Measurements from ENCODE around the gene SCAMP4. TPM values are rescaled to one million over a fixed set of nuclear protein-coding genes. Genes with fewer than 3 reads are reported as not detected.

SCAMP4 gene
- total RNA-seq, 1 experiment from 2014 or later: 63.3 TPM

DNA sequence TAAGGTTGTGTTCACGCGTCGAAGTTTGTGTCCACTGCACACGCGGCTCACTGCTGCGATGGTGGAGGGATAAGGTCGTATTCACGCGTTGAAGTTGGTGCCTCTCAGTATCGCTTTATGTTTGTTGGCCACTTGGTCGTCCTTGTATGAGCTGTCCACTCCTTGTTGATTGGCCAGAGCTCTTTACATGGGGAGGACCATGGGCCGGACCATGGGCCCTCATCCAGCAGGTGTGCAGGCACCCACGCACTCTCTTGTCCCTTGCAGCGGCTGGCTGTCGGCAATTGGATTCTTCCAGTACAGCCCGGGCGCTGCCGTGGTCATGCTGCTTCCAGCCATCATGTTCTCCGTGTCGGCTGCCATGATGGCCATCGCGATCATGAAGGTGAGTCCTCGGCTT lies 17.6 kb downstream of the SCAMP4 start:
- no peak for TF ChIP-seq ZNF274 (IDR thresholded peaks at IDR 0.05; ENCODE audit: low read depth, low read length)
- TF ChIP-seq EGR1 (IDR thresholded peaks at IDR 0.05; ENCODE audit: low read depth): no peak
- no peak for TF ChIP-seq ELF1 (IDR thresholded peaks at IDR 0.05; ENCODE audit: borderline replicate concordance, low read depth)
- no peak for TF ChIP-seq EZH2 (IDR thresholded peaks at IDR 0.05)
- no peak for TF ChIP-seq SP1 (IDR thresholded peaks at IDR 0.05; ENCODE audit: low read depth)
- TF ChIP-seq SRF (IDR thresholded peaks at IDR 0.05; ENCODE audit: low read depth): no peak
- no peak for TF ChIP-seq CEBPB (IDR thresholded peaks at IDR 0.05; ENCODE audit: low read depth)
- TF ChIP-seq, protein P1, sequence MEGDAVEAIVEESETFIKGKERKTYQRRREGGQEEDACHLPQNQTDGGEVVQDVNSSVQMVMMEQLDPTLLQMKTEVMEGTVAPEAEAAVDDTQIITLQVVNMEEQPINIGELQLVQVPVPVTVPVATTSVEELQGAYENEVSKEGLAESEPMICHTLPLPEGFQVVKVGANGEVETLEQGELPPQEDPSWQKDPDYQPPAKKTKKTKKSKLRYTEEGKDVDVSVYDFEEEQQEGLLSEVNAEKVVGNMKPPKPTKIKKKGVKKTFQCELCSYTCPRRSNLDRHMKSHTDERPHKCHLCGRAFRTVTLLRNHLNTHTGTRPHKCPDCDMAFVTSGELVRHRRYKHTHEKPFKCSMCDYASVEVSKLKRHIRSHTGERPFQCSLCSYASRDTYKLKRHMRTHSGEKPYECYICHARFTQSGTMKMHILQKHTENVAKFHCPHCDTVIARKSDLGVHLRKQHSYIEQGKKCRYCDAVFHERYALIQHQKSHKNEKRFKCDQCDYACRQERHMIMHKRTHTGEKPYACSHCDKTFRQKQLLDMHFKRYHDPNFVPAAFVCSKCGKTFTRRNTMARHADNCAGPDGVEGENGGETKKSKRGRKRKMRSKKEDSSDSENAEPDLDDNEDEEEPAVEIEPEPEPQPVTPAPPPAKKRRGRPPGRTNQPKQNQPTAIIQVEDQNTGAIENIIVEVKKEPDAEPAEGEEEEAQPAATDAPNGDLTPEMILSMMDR (IDR thresholded peaks at IDR 0.05 in 2 of 3, conservative IDR thresholded peaks at IDR 0.05 in 1 of 3; ENCODE audit: borderline replicate concordance in 1 of 3, insufficient read depth in 1 of 3, low read depth in 2 of 3, low read length in 2 of 3): no peak
- TF ChIP-seq, protein P2, sequence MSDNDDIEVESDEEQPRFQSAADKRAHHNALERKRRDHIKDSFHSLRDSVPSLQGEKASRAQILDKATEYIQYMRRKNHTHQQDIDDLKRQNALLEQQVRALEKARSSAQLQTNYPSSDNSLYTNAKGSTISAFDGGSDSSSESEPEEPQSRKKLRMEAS (IDR thresholded peaks at IDR 0.05): no peak
- TF ChIP-seq, protein P3, sequence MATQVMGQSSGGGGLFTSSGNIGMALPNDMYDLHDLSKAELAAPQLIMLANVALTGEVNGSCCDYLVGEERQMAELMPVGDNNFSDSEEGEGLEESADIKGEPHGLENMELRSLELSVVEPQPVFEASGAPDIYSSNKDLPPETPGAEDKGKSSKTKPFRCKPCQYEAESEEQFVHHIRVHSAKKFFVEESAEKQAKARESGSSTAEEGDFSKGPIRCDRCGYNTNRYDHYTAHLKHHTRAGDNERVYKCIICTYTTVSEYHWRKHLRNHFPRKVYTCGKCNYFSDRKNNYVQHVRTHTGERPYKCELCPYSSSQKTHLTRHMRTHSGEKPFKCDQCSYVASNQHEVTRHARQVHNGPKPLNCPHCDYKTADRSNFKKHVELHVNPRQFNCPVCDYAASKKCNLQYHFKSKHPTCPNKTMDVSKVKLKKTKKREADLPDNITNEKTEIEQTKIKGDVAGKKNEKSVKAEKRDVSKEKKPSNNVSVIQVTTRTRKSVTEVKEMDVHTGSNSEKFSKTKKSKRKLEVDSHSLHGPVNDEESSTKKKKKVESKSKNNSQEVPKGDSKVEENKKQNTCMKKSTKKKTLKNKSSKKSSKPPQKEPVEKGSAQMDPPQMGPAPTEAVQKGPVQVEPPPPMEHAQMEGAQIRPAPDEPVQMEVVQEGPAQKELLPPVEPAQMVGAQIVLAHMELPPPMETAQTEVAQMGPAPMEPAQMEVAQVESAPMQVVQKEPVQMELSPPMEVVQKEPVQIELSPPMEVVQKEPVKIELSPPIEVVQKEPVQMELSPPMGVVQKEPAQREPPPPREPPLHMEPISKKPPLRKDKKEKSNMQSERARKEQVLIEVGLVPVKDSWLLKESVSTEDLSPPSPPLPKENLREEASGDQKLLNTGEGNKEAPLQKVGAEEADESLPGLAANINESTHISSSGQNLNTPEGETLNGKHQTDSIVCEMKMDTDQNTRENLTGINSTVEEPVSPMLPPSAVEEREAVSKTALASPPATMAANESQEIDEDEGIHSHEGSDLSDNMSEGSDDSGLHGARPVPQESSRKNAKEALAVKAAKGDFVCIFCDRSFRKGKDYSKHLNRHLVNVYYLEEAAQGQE (IDR thresholded peaks at IDR 0.05; ENCODE audit: low read depth): no peak
- no peak for TF ChIP-seq EZH2phosphoT487 (IDR thresholded peaks at IDR 0.05; ENCODE audit: borderline replicate concordance)
- TF ChIP-seq, protein P4, sequence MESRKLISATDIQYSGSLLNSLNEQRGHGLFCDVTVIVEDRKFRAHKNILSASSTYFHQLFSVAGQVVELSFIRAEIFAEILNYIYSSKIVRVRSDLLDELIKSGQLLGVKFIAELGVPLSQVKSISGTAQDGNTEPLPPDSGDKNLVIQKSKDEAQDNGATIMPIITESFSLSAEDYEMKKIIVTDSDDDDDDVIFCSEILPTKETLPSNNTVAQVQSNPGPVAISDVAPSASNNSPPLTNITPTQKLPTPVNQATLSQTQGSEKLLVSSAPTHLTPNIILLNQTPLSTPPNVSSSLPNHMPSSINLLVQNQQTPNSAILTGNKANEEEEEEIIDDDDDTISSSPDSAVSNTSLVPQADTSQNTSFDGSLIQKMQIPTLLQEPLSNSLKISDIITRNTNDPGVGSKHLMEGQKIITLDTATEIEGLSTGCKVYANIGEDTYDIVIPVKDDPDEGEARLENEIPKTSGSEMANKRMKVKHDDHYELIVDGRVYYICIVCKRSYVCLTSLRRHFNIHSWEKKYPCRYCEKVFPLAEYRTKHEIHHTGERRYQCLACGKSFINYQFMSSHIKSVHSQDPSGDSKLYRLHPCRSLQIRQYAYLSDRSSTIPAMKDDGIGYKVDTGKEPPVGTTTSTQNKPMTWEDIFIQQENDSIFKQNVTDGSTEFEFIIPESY (IDR thresholded peaks at IDR 0.05; ENCODE audit: extremely low read depth, insufficient replicate concordance, low read length): no peak
- no peak for TF ChIP-seq POLR2AphosphoS5 (IDR thresholded peaks at IDR 0.05; ENCODE audit: low read depth, low read length)
- no peak for TF ChIP-seq SIN3A (IDR thresholded peaks at IDR 0.05; ENCODE audit: low read depth)
- TF ChIP-seq, protein P5, sequence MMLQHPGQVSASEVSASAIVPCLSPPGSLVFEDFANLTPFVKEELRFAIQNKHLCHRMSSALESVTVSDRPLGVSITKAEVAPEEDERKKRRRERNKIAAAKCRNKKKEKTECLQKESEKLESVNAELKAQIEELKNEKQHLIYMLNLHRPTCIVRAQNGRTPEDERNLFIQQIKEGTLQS (IDR thresholded peaks at IDR 0.05): no peak
- no peak for TF ChIP-seq JUND (IDR thresholded peaks at IDR 0.05)
- TF ChIP-seq CBX3 (IDR thresholded peaks at IDR 0.05; ENCODE audit: low read depth): no peak
- TF ChIP-seq TCF7L2 (IDR thresholded peaks at IDR 0.05; ENCODE audit: borderline replicate concordance, extremely low read depth, insufficient read depth, insufficient read length): no peak
- TF ChIP-seq POLR2A (IDR thresholded peaks at IDR 0.05; ENCODE audit: borderline replicate concordance, extremely low read depth, insufficient read depth, insufficient read length): no peak
- no peak for TF ChIP-seq RAD21 (IDR thresholded peaks at IDR 0.05; ENCODE audit: low read depth)
- DNase-seq (ENCODE audit: low read depth, low spot score) (no peak), ATAC-seq (no peak)
- RAD21 ChIA-PET (ENCODE audit: low non-redundant PET in 1 of 2, low total read pairs in 2 of 2, uncharacterized antibody in 2 of 2, unreplicated experiment in 2 of 2): no interaction called here
- H3K9ac ChIP-seq (ENCODE audit: low read length): no peak overlapping the region
- no peak overlapping the region for H3K4me2 ChIP-seq (ENCODE audit: low read length)
- no peaks in the 10 kb centered on the region for H3K27me3 ChIP-seq (ENCODE audit: insufficient read depth, low read length)
- H3K4me3 ChIP-seq (replicated peaks in 1 of 2; ENCODE audit: low read depth in 1 of 2, low read length in 2 of 2): no peak overlapping the region
- H3K9me3 ChIP-seq (ENCODE audit: control insufficient read depth in 1 of 2, insufficient read depth in 1 of 2, low read depth in 1 of 2, low read length in 2 of 2): no peaks in the 10 kb centered on the region
- POLR2A ChIA-PET: no interaction called here
- H3K9me2 ChIP-seq (ENCODE audit: insufficient read depth): no peaks in the 10 kb centered on the region
- no TSS peak for BruUV-seq (replicated peaks)
- no peak overlapping the region for H2AFZ ChIP-seq (ENCODE audit: low read depth, low read length, poor library complexity, severe bottlenecking)
- CTCF ChIA-PET: no interaction called here
- H3K4me1 ChIP-seq (ENCODE audit: control insufficient read depth in 1 of 2, insufficient read depth in 2 of 2, low read length in 2 of 2): no peaks in the 10 kb centered on the region
- no peaks in the 10 kb centered on the region for H3K79me2 ChIP-seq (ENCODE audit: insufficient read depth, low read length)
- no peaks in the 10 kb centered on the region for H4K20me1 ChIP-seq (ENCODE audit: insufficient read depth)
- peaks cover 6 to 11% of the 10 kb centered on the region in 2 experiments; a peak in 3 of 4 replicates for H3K36me3 ChIP-seq (ENCODE audit: control insufficient read depth in 1 of 2, insufficient read depth in 2 of 2, low read length in 2 of 2)
- no peak overlapping the region for H3K27ac ChIP-seq (ENCODE audit: low read depth, low read length)
- intact Hi-C loops (cut with micrococcal nuclease): no loop called here

Measured in HCT116 (cell line).